WTC11 (cell line): ENCODE data around the gene ADAM12. TPM values are rescaled to one million over a fixed set of nuclear protein-coding genes. Genes with fewer than 3 reads are reported as not detected.

ENCODE experiments used
- ATAC-seq: fragments of 200-7000 bp; cut with Tn5 transposase; 2 replicates; pipeline ENCODE4 v1.10.0; 2021; ENCODE audit warnings: mild to moderate bottlenecking, moderate library complexity
- CTCF ChIA-PET: fragments of 300-600 bp; sonication (Branson Sonifier 250); formaldehyde crosslinking; loops from one replicate; lab custom pipeline; 2021; ENCODE audit warnings: antibody characterized with exemption; lab: Charles Lee
- POLR2A ChIA-PET: fragments of 350-600 bp; sonication (Branson Sonifier 250); formaldehyde crosslinking; loops from one replicate; lab custom pipeline; 2021; ENCODE audit warnings: antibody characterized with exemption; lab: Charles Lee
- DNase-seq: peaks from one replicate; pipeline ENCODE4 v3.0.0; 2021; ENCODE audit warnings: low spot score
- H3K27ac Mint-ChIP-seq: 2 replicates; pipeline ENCODE4 v1.8.0; 2021; ENCODE audit warnings: mixed read lengths
- H3K27me3 Mint-ChIP-seq: 2 replicates; pipeline ENCODE4 v1.8.0; 2021; ENCODE audit warnings: low read depth, mild to moderate bottlenecking, moderate library complexity, mixed read lengths
- H3K36me3 Mint-ChIP-seq: 2 replicates; pipeline ENCODE4 v1.8.0; 2021; ENCODE audit warnings: mixed read lengths
- H3K4me1 Mint-ChIP-seq: 2 replicates; pipeline ENCODE4 v1.8.0; 2022; ENCODE audit warnings: mixed read lengths
- H3K4me3 Mint-ChIP-seq: 2 replicates; pipeline ENCODE4 v1.8.0; 2021; ENCODE audit warnings: mild to moderate bottlenecking, moderate library complexity, mixed read lengths
- H3K9me3 Mint-ChIP-seq: 2 replicates; pipeline ENCODE4 v1.8.0; 2021; ENCODE audit warnings: mixed read lengths
- CBFB ChIP-seq: sonication (generic); formaldehyde crosslinking; IDR thresholded peaks from 2 replicates; pipeline ENCODE4 v1.8.1; 2022; ENCODE audit warnings: mild to moderate bottlenecking, low read depth, missing genetic modification reagents
- CTCF ChIP-seq: fragments of 200-600 bp; IDR thresholded peaks from 2 replicates; pipeline ENCODE4 v1.8.0; 2022; ENCODE audit warnings: antibody characterized with exemption
- E2F5 ChIP-seq: sonication (generic); formaldehyde crosslinking; IDR thresholded peaks from 2 replicates; pipeline ENCODE4 v1.8.1; 2022; ENCODE audit warnings: mild to moderate bottlenecking, moderate library complexity, missing genetic modification reagents
- ELF4 ChIP-seq: sonication (generic); formaldehyde crosslinking; IDR thresholded peaks from 2 replicates; pipeline ENCODE4 v1.8.1; 2022; ENCODE audit warnings: low read depth, mild to moderate bottlenecking, moderate library complexity, missing genetic modification reagents
- ETV6 ChIP-seq: sonication (generic); formaldehyde crosslinking; IDR thresholded peaks from 2 replicates; pipeline ENCODE4 v1.8.1; 2022; ENCODE audit warnings: mild to moderate bottlenecking, missing genetic modification reagents
- FOXJ3 ChIP-seq: sonication (generic); formaldehyde crosslinking; IDR thresholded peaks from 2 replicates; pipeline ENCODE4 v1.9.0; 2021; ENCODE audit warnings: missing genetic modification reagents, mild to moderate bottlenecking, borderline replicate concordance
- FOXP1 ChIP-seq: sonication (generic); formaldehyde crosslinking; IDR thresholded peaks from 2 replicates; pipeline ENCODE4 v1.8.0; 2022; ENCODE audit warnings: missing genetic modification reagents, mild to moderate bottlenecking, moderate library complexity, borderline replicate concordance
- GTF2I ChIP-seq: fragments of 250-450 bp; sonication (Bioruptor Pico); conservative IDR thresholded peaks from 2 replicates; pipeline ENCODE4 v1.4.0; 2021; ENCODE audit warnings: mild to moderate bottlenecking
- IRF1 ChIP-seq: sonication (generic); formaldehyde crosslinking; IDR thresholded peaks from 2 replicates; pipeline ENCODE4 v1.8.0; 2023; ENCODE audit warnings: missing genetic modification reagents
- JAZF1 ChIP-seq: fragments of 250-450 bp; sonication (Bioruptor Pico); IDR thresholded peaks from 2 replicates; pipeline ENCODE4 v1.9.0; 2021; ENCODE audit warnings: moderate library complexity, mild to moderate bottlenecking, inconsistent platforms
- MLX ChIP-seq: sonication (generic); formaldehyde crosslinking; IDR thresholded peaks from 2 replicates; pipeline ENCODE4 v1.8.1; 2023; ENCODE audit warnings: mild to moderate bottlenecking, missing genetic modification reagents, moderate library complexity
- MXD4 ChIP-seq: fragments of 250-450 bp; sonication (Bioruptor Pico); IDR thresholded peaks from 2 replicates; pipeline ENCODE4 v1.8.0; 2021; ENCODE audit warnings: mild to moderate bottlenecking, moderate library complexity, borderline replicate concordance
- MYBL2 ChIP-seq: sonication (generic); formaldehyde crosslinking; IDR thresholded peaks from 2 replicates; pipeline ENCODE4 v1.8.1; 2023; ENCODE audit warnings: mild to moderate bottlenecking, moderate library complexity, missing genetic modification reagents
- OVOL2 ChIP-seq: fragments of 250-450 bp; sonication (Bioruptor Pico); IDR thresholded peaks from 2 replicates; pipeline ENCODE4 v1.9.0; 2021; ENCODE audit warnings: mild to moderate bottlenecking, borderline replicate concordance
- PRRX2 ChIP-seq: fragments of 250-450 bp; sonication (Bioruptor Pico); IDR thresholded peaks from 2 replicates; pipeline ENCODE4 v1.8.0; 2021; ENCODE audit warnings: mild to moderate bottlenecking
- SMAD3 ChIP-seq: sonication (generic); formaldehyde crosslinking; IDR thresholded peaks from 2 replicates; pipeline ENCODE4 v1.8.0; 2022; ENCODE audit warnings: missing genetic modification reagents, mild to moderate bottlenecking, borderline replicate concordance
- TP53 ChIP-seq: sonication (generic); formaldehyde crosslinking; IDR thresholded peaks from 2 replicates; pipeline ENCODE4 v1.8.1; 2023; ENCODE audit warnings: mild to moderate bottlenecking, missing genetic modification reagents
- USF1 ChIP-seq: sonication (generic); formaldehyde crosslinking; IDR thresholded peaks from 2 replicates; pipeline ENCODE4 v1.8.0; 2022; ENCODE audit warnings: mild to moderate bottlenecking, missing genetic modification reagents
- ZNF121 ChIP-seq: sonication (generic); formaldehyde crosslinking; IDR thresholded peaks from 2 replicates; pipeline ENCODE4 v1.8.0; 2023; ENCODE audit warnings: missing genetic modification reagents
- ZNF232 ChIP-seq: sonication (generic); formaldehyde crosslinking; IDR thresholded peaks from 2 replicates; pipeline ENCODE4 v1.8.0; 2022; ENCODE audit warnings: mild to moderate bottlenecking, missing genetic modification reagents
- ZNF263 ChIP-seq: sonication (generic); formaldehyde crosslinking; IDR thresholded peaks from 2 replicates; pipeline ENCODE4 v1.8.1; 2022; ENCODE audit warnings: low read depth, mild to moderate bottlenecking, moderate library complexity, missing genetic modification reagents
- ZNF512 ChIP-seq: sonication (generic); formaldehyde crosslinking; IDR thresholded peaks from 2 replicates; pipeline ENCODE4 v1.8.1; 2022; ENCODE audit warnings: missing genetic modification reagents, borderline replicate concordance
- total RNA-seq: library from RNA; stranded (reverse); gene quantifications from 3 replicates; pipeline ENCODE4 v1.2.3, GENCODE V29; 2021

The ADAM12 gene
- total RNA-seq, 1 experiment from 2014 or later, result 0.22 TPM

GRCh38 chr10:126073606-126074005 is 314.7 kb downstream of the ADAM12 start (continued):
- TF ChIP-seq MLX (CRISPR knock-in tag) (no peak), E2F5 (CRISPR knock-in tag) (no peak)
- TF ChIP-seq, all 79 proteins: peak for 0

- Mint-ChIP-seq H3K4me1 (no peaks in the 10 kb centered on the region), H3K36me3 (no peaks in the 10 kb centered on the region), H3K9me3 (peaks cover 13% of the 10 kb centered on the region), H3K4me3 (no peak overlapping the region), H3K27me3 (peaks cover 3% of the 10 kb centered on the region; the same call in 1 of the 2 replicates), H3K27ac (no peak overlapping the region)
- DNase-seq, result no peak
- POLR2A ChIA-PET, result no interaction called here
- TF ChIP-seq PRRX2 (CRISPR knock-in tag), result no peak
- TF ChIP-seq ELF4, result no peak
- TF ChIP-seq ZNF263, result no peak
- no peak for TF ChIP-seq CBFB
- TF ChIP-seq FOXP1 (CRISPR knock-in tag), result no peak
- TF ChIP-seq FOXJ3 (CRISPR knock-in tag), result no peak
- ATAC-seq, result no peak
- CTCF ChIA-PET, result no interaction called here
These were observed 315.7 kb downstream of the ADAM12 start for GRCh38 chr10:126072622-126073021.

GRCh38 chr10:126070476-126071215 is 317.6 kb downstream of the ADAM12 start:
- no peaks in the 10 kb centered on the region for H3K9me3 Mint-ChIP-seq
- H3K27me3 Mint-ChIP-seq, result peaks cover 3% of the 10 kb centered on the region; the same call in 1 of the 2 replicates
- CTCF ChIA-PET, result no interaction called here
- no peak for DNase-seq
- H3K27ac Mint-ChIP-seq, result no peak overlapping the region
- H3K4me1 Mint-ChIP-seq, result no peaks in the 10 kb centered on the region
- TF ChIP-seq ETV6 (CRISPR knock-in tag), result no peak
- TF ChIP-seq, all 79 proteins: peak for 0
- ATAC-seq, result no peak
- H3K4me3 Mint-ChIP-seq, result no peak overlapping the region
- POLR2A ChIA-PET, result interaction anchor here (0.6 kb wide), 1 partner anchor 217 kb away, joined by 3 read pairs; no protein-coding TSS in a partner anchor
- no peaks in the 10 kb centered on the region for H3K36me3 Mint-ChIP-seq

GRCh38 chr10:126068322-126068721 is 320.0 kb downstream of the ADAM12 start:
- ATAC-seq (no peak), DNase-seq (no peak)
- H3K9me3 Mint-ChIP-seq, result no peaks in the 10 kb centered on the region
- ChIA-PET CTCF (no interaction called here), POLR2A (no interaction called here)
- H3K36me3 Mint-ChIP-seq, result no peaks in the 10 kb centered on the region
- H3K4me3 Mint-ChIP-seq, result no peak overlapping the region
- no peak overlapping the region for H3K27ac Mint-ChIP-seq
- peaks cover 3% of the 10 kb centered on the region; the same call in 1 of the 2 replicates for H3K27me3 Mint-ChIP-seq
- no peaks in the 10 kb centered on the region for H3K4me1 Mint-ChIP-seq
- no peak for TF ChIP-seq ZNF121
- no peak for TF ChIP-seq MXD4 (CRISPR knock-in tag)
- no peak for TF ChIP-seq JAZF1 (CRISPR knock-in tag)
- no peak for TF ChIP-seq USF1 (CRISPR knock-in tag)
- TF ChIP-seq MYBL2 (CRISPR knock-in tag), result no peak
- TF ChIP-seq TP53 (CRISPR knock-in tag), result no peak
- TF ChIP-seq CTCF, result no peak
- TF ChIP-seq SMAD3 (CRISPR knock-in tag), result no peak
- no peak for TF ChIP-seq GTF2I (CRISPR knock-in tag)
- no peak for TF ChIP-seq PRRX2 (CRISPR knock-in tag)
- TF ChIP-seq IRF1 (CRISPR knock-in tag), result no peak
- TF ChIP-seq ZNF232, result no peak
- no peak for TF ChIP-seq ZNF512
- TF ChIP-seq OVOL2 (CRISPR knock-in tag), result no peak
